GM19395 (cell line): ENCODE measurements around the gene TIRAP.

Experiments
- ATAC-seq: cut with Tn5 transposase; IDR thresholded peaks from one replicate; pipeline ENCODE4 v1.9.1; 2021; ENCODE audit warnings: mild to moderate bottlenecking, moderate library complexity; ENCODE audit not compliant: unreplicated experiment

Gene TIRAP

GRCh38 chr11:126340960-126341606 is 58.2 kb downstream of the TIRAP start:
- no peak for ATAC-seq

GRCh38 chr11:126341760-126342161 is 58.9 kb downstream of the TIRAP start:
- ATAC-seq = no peak

GRCh38 chr11:126343051-126343450 is 60.2 kb downstream of the TIRAP start:
- no peak for ATAC-seq
